NCI-H2081 treated with DMSO at 0.1 percent for 48 hours (cell line): ENCODE data around the gene RBM4B.
"Not testable (repeated sequence)": the region's sequence is repeated elsewhere in the genome, so short reads cannot be mapped to it uniquely, and the experiment has no call there.

Experiments
- DNase-seq: peaks from one replicate; lab custom pipeline; 2025; lab: John Stamatoyannopoulos, UW

RBM4B gene, protein sequence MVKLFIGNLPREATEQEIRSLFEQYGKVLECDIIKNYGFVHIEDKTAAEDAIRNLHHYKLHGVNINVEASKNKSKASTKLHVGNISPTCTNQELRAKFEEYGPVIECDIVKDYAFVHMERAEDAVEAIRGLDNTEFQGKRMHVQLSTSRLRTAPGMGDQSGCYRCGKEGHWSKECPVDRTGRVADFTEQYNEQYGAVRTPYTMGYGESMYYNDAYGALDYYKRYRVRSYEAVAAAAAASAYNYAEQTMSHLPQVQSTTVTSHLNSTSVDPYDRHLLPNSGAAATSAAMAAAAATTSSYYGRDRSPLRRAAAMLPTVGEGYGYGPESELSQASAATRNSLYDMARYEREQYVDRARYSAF

DNA sequence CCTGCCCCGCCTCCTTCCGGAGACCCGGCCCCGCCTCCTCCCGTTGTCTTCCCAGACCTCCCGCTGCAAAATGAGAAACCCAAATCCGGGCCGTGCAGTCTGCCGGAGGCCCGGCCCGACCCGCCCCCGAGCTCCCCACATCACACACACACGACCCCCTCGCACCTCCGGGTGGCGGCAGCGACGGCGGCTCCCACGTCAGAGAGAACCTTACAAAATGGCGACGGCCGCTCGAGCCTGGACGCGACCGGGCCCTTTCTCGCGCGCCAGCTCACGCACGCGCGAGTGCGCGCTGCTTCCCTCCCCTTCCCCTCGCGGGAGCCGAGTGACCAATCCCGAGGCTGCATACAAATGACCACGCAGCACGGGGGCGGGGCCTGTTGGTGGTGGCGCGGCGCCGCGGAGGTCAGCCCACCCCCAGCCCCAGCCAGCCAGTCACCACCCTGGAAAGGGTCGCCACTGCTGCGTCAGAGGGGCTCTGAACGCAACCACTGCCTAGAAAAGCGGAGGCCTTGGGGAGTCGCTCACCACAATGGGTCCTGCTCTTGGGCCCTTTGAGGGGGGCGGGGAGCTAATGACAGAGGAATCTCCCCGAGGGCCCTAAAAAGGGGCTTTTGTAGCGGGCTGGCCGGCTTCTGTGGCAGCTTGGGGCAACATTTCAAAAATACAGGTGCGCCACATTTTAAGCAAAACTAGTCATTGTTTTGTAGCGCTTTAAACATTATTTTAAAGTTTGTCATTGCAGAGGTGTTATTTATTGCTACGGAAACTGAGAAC is at the start of gene RBM4B:
Gene RBM4B (minus strand): TSS at position 289 of the 777 bp plus-strand sequence. CDS start 808 bp downstream, outside the sequence.
- DNase-seq: peak; percentile 61

DNA sequence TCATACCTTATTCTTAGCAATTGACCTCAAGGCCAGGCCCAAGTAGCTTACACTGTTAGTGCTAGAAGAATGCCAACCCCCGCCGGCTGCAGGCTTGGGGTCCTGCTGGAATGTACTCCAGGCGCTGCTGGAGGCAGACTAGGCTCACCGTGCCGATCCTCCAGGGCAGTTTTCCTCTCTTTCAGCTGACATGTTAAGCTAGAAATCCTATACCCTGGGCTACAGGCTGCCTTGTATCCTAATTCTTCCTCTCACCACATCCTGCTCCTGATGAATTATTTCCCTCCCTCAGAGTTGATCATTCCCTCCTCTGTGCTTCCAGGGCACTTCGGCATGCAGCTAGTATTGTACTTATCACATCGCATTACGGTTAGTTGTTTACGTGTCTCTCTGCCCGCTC is 48.0 kb upstream of the RBM4B start:
- DNase-seq: no peak

DNA sequence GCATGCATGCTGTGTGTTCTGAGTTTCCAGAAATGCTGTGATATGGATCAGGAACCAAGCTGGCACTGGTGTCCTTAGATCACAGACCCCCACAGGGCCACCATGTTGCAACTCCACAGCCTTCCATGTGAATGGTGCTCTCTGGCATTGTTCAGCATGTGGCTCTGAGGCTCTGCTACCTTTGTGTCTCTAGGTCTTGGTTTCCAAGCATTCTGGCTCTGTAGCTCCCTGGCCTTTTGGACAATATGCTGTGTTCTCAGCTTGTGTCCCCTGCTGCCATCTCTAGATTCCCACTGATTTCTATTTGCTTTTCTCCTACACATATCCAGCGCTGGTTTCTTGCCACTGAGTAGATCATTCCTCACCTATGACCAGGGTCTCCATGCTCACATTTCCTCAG is 47.4 kb upstream of the RBM4B start:
- no peak for DNase-seq

DNA sequence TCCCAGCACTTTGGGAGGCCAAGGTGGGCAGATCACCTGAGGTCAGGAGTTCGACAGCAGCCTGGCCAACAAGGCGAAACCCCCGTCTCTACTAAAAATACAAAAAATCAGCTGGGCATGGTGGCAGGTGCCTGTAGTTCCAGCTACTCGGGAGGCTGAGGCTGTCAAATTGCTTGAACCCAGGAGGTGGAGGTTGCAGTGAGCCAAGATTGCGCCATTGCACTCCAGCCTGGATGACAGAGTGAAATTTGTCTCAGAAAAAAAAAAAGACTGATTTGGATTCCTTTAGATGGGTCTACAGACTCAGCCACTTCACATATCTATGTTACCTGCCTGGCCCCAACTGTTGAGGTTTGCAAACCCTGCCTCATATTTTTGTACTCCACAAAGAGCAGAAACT is 46.5 kb upstream of the RBM4B start:
- not testable (repeated sequence) for DNase-seq

DNA sequence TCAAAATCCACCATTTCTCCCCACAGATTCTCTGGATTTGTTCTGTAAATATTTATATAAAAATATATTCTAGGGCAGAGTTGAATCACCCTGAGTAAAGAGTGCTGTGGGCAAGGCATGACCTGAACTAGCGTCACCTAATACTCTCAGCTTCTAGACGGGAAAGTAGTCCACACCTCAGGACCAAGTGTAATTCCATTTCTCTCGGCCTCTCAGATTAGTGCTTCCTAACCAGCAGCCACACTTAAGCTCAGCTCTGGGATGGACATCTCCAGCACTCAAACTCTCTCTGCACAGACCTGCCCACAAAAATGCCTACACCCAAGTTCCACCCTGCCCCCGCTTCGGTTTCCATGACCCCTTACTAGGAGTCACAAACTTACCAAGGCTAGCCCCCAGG is 46.0 kb upstream of the RBM4B start:
- no peak for DNase-seq

DNA sequence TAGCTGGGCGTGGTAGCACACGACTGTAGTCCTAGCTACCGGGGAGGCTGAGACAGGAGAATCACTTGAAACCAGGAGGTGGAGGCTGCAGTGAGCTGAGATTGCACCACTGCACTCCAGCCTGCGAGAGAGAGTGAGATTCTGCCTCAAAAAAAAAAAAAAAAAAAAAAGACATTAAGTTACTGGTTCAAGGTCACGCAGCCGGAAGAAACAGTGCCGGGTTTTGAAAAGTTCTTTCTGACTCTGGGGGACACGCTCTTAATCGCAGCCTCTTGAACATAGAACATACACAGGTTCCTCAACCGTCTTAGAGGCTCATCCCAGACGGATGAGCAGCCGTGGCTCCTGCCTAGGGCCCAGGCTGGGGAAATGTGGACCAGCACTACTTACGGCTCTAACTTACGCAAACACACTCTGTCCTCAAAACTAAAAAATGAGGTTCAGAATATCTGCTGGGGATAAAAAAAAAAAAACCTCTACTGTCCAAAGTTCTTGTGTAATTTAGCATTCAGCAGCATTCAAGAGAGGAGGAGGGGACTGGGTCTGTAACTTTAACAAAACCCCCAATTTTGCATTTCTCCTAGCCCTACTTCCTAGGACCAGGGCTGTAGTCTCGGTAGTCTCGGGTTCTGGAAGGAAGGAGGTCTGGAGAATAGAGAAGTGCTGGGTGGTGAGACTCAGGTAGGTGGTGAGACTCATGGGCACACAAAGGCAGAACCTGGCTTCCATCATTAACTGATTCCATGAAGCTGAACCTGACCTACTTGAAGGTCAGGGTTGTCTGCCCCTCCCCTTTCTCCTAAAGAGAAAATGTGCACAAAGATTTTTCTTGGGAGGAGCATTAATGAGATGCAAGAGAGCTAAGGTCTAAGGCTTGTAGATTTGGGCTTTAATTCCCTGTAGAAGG is 45.3 kb upstream of the RBM4B start:
- DNase-seq: no peak

DNA sequence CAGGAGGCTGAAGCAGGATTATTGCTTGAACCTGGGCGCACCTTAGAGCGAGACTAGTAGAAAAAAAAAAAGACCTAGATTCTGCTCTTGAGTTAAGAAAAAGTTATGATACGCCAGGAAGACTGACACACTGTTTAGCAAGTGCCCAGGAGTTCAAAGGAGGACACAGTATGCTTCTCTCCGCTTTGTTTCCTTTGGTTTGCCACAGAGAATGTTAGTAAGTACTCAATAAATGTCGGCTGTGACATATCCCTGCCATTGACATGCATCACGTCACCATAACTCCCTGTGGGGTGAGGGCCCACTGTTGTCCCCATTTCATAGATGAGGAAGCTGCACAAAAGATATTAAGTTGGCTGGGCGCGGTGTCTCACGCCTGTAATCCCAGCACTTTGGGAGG is 44.3 kb upstream of the RBM4B start:
- DNase-seq: no peak

DNA sequence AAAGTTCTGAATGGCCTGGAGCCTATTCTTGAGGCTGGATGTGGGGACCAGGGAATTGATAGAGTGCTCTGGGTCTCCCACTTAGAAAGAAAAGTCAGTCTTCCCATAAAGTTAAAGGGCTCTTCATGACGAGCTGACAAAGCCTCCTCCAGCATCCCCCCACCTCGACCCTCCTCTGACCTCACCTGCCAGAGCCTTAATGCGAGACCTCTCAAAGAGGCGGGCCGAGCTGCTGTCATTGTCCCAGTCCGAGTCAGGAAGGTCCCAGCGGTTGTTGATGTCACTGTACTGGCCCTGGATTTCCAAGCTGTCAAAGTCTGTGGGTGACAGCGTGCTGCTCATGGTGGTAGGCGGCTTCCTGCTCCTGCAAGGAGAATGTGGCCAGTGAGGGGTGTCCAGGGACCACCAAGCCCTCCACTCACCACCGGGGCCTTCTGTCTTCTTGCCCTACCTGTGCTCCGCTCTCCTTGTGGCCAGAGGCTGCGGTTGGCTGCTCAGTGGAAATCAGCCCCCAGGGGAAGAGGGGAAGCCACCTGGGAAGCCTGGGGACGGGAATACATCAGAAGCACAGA is 43.3 kb upstream of the RBM4B start:
- DNase-seq: no peak

DNA sequence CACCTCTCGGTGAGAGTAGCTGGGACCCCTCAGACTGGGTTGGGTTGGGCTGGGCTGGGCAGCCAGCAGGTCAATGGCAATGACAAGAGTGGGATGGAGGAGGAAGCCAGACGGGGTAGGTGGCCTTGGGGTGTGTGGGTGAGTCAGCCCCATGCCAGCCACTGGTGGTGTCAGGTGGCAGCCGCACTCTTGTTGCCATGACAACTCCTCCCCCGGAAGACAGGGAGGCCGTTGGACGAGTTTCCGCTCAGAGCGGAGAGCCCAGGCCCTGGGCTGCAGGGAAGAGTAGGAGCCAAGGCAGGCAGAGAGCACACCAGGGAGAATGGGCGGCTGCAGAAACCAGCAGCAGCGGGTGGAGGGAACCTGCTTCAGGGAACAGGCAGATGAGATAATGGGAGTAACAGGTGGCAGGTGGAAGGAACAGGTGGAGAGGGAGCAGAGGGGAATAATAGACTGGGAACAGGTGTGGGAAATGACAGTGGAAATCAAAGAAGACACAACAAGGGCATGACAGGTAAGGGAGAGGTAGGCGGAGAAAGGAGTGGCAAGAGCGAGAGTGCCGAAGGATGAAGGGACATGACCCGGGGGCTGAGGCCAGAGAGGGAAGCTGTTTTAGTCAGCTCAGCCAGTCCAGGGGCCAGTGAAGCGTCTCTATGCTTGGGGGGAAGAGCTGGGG is 42.7 kb upstream of the RBM4B start:
- peak; percentile 68 for DNase-seq

DNA sequence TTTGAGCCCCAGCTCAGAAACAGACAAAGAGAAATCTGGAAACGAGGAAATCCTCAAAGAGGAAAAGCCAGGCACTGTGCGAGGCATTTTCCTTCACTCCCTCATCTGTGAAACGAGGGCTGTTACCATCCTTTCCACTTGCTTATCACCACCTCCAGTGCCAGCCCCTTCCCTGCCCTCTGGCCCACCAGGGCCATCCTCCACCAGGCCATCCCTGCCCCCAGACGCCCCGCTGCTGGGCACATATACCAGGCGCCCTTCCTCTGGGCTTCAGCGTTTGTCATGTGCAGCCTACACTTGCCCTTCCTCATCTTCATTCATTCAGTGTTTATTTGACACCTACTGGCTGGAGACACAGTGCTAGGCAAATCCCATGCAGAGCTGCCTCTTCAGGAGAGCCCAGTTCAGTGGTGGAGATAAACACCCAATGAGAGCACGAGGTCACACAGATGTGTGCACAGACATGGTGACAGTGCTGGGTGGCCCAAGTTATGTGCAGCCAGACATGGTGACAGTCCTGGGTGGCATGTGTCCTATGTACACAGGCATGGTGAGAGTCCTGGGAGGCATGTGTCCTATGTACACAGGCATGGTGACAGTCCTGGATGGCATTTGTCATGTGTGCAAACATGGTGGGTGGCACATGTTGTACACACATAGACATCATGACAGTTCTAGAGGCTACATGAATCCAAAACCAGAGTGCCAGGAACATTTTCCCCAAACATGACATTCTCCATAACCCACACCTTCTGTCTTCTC is 41.6 kb upstream of the RBM4B start:
- DNase-seq: no peak

DNA sequence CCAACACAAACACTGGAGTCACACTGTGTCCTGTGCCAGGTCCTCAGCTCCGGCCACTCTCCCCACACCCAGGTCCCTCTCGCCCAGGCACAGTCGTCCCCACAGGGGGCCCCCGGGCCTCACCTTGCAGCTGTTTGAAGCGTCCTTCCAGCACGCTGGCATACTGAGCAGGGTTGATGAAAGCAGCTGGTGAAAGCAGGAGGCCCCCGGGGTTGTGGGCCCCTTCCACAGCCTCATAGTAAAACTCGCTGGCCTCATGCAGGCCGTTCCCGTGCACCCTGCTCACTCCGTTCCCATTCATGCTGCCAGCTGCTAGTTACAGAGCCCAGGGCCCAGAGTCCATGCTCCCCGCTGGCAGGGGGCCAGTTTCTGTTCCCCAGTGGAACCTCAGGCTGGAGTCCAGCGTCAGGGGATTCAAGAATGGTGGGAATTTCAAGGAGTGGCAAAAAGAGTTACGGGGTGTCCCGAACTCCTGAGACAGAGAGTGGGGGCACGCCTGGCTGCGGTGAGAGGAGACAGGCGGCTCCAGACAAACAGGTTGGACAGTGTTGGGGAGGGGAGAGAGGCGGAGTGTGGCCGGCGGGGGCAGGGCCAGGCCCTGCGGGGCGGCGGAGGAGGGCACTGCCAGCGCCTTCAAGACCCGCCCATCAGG is 40.8 kb upstream of the RBM4B start:
- no peak for DNase-seq

DNA sequence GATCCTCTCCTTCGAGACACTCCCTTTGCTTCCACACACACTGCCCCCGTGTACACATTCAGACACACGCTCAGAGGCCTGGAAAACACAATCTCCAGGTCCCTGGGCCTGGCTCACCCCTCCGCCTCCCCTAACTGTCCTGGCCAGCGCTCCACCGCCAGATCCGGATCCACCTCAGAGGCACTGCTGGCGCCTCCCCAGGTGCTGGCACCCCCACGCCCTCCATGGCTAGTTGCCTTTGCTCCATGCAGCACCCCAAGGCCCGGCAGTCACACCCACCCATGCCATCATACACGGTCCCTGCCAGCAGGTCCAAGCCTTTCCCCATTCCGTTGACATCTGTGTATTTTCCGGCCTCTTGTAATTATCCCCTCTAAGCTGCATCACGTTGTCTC is 40.2 kb upstream of the RBM4B start:
- no peak for DNase-seq

DNA sequence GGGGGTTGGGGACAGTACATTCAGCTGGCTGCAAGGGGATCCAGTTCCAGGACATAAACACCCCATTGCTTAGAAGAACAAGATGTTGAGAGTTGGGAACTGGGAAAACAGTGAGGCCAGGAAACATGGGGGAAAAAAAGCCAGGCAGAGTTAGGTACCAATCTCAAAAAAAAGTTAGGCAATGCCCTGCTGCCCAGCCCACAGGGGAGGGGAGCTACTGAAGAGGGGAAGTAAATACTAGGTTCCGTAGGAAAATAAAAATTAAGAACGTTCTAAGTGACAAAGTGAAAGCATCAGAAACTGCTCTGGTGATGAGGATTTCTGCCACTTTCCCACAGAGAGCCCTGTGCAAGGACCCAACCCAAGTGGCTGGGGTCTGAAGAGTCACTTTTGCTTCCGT is 39.3 kb upstream of the RBM4B start:
- no peak for DNase-seq

DNA sequence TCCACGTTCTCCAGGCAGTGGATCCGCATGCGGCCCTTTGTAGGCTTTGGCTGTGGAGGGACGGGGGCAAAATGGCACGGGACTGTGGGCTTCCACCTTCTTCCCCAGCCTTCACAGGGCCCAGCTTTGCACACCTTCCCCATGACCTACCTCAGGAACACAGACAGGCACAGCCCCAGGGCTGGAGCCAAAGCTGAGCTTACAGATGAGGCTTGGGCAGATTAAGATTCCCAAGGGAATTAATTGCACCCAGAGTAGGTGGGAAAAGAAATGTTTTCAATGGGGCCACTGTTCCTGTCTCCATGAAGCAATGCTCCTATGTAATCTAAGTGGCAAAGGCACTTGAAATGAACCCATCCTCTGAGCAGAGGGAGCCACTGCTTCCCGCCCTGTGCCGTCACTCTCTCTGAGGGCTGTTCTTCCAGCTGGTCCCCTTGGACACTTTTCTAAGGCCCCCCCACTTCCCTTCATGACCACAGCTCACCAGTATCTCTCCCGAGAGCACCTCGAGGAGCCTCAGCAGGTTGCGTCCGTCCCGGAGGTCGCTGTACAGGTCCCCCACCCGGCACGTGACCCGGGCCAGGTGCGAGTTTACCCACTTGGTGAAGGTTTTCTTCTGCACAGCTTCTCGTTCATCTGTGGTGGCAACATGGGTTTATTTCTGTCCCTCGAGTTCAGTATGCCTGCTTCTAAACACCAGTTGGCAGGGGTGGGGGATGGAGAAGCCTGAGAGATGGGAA is 37.8 kb upstream of the RBM4B start:
- DNase-seq: no peak

DNA sequence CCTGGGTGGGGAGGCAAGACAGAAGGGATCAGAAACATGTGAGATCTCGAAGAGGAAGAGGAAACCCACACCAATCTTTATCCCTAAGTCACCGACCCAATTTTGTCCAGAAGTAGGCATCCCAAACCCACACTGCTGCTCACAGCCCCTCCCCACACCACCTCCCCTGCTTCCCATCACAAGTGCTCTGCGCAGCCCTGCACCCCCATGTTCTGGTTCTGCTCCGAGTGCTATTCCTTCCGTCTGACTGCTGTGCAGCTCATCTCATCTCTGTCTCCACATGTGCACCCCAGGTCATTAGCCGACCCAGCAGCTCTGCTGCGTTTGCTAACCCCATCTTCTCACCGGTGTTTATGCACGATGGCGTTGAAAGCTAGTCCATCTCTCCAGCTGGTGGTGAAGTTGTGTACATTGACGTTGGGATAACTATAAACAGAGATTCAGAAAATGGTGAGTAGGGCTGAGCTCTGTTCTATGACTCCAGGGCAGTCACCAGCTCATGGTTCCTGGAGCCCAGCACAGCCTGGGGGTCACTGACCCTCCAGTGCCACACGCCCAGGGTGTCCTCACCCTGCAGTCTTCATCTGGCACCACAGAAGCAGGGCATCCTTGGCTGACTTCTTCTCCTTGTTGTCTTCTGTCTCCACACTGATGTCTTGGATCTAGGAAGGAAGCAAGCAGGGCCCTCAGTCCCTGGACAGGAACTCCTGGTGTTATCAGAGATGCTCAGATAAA is 36.2 kb upstream of the RBM4B start:
- no peak for DNase-seq

DNA sequence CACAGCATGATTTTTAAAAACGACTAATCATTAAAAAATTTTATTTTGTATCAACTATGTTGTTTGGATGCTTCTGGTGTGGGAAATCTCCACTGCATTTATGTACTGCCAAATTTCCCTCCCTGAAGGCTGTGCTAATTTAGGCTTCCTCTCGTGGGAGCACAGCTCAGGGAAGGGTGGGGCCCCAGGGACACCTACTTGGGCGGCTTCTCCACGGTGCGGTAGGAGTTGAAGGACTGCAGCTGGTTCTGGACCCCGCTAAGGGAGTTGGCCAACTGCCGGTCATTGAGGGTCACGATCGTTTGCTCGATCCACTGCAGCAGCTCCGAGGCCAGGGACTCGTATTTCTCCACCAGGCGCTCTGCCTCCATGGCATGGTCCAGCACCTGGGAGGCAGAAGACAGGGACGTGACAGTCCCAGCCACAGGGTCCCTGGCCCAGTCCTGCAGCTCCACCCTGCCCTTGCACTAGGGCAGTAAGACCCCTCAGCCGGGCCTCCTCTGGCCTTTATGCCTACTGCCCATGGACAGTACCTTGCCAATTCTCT is 32.8 kb upstream of the RBM4B start:
- DNase-seq: no peak

DNA sequence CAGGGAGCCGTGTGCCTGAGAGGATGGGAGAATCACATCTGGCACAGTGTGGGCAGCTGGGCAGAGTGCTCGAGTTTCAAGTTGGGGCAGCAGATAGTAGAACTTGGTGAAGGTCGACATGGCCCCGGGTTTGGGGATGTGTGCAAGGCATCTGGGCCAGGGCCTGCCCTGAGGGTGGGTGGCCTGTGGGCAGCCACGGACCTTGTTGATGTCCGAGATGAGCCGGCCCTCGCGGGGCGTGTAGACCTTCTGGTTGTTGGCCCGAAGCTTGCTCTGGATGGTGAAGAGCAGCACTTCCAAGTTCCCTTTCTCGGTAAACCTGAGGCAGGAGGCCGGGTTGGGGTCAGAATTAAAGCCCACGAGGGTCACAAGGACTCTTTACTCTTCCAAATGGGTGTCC is 31.0 kb upstream of the RBM4B start:
- no peak for DNase-seq

DNA sequence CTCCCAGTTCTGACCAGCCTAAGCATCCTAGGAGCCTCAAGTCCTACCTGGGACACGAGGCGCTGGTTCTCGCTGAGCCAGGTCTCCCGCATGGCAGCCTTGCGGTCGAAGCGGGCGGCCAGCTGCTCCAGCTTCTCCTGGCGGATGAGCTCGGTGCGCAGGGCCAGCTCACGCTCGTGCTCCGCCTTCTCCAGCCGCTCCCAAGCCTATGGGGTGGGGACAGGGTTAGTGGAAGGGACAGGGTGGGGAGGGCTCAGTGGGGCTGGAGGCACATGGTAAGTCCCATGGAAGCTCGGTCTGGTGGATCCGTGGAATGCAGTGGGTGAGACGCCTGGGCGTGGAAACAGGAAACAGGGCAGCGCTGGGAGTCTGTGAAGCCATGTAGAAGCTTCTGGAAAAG is 30.4 kb upstream of the RBM4B start:
- DNase-seq: no peak

DNA sequence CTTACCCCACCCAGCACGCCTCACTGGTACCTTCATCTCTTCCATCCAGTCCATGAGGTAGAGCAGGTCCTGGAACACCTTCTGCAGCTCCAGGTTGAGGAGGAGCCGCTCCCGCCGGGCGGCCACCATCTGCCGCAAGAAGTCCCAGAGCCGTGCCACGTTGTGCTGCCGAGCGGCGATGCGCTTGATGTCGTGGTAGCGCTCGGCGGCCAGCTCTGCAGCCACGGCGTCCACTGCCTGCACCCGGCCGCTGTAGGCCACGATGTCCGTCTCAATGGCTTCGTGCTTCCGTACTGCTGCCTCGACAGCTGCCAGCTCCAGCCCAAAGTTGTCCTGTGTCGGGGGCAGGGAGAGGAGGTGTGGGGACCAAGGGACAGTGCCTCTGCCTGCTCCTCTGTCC is 29.8 kb upstream of the RBM4B start:
- no peak for DNase-seq
